ENCODE measurements around the gene MRPL42. TPM values are rescaled to one million over a fixed set of nuclear protein-coding genes. Genes with fewer than 3 reads are reported as not detected.
"Not testable (repeated sequence)": the region's sequence is repeated elsewhere in the genome, so short reads cannot be mapped to it uniquely, and the experiment has no call there.

Gene MRPL42
- total RNA-seq, 1 experiment from 2014 or later: 61.0 TPM

GRCh38 chr12:93482721-93483120 is 15.4 kb downstream of the MRPL42 start:
- H3F3A ChIP-seq (ENCODE audit: insufficient read depth, low read depth): peaks cover 3% of the 10 kb centered on the region; the same call in 1 of the 2 replicates
- intact Hi-C loops (cut with micrococcal nuclease; ENCODE audit: unreplicated experiment): no loop called here
- no peaks in the 10 kb centered on the region for H3K9me3 ChIP-seq (ENCODE audit: insufficient read depth, low read depth)
- H3K4me2 ChIP-seq: no peak overlapping the region
- DNase-seq: no peak
- no peak overlapping the region for H3K27ac ChIP-seq
- ChIA-PET POLR2A (ENCODE audit: unreplicated experiment) (no interaction called here), CTCF (no interaction called here)
- no peaks in the 10 kb centered on the region for H3K4me1 ChIP-seq (replicated peaks; ENCODE audit: insufficient read depth)
- peaks cover 27% of the 10 kb centered on the region for H3K36me3 ChIP-seq (ENCODE audit: low read depth)
- H3K4me3 ChIP-seq: no peak overlapping the region
- TF ChIP-seq, protein P1, sequence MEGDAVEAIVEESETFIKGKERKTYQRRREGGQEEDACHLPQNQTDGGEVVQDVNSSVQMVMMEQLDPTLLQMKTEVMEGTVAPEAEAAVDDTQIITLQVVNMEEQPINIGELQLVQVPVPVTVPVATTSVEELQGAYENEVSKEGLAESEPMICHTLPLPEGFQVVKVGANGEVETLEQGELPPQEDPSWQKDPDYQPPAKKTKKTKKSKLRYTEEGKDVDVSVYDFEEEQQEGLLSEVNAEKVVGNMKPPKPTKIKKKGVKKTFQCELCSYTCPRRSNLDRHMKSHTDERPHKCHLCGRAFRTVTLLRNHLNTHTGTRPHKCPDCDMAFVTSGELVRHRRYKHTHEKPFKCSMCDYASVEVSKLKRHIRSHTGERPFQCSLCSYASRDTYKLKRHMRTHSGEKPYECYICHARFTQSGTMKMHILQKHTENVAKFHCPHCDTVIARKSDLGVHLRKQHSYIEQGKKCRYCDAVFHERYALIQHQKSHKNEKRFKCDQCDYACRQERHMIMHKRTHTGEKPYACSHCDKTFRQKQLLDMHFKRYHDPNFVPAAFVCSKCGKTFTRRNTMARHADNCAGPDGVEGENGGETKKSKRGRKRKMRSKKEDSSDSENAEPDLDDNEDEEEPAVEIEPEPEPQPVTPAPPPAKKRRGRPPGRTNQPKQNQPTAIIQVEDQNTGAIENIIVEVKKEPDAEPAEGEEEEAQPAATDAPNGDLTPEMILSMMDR (conservative IDR thresholded peaks at IDR 0.05): no peak
- TF ChIP-seq EZH2 (IDR thresholded peaks at IDR 0.05; ENCODE audit: low read depth): no peak
- no TSS peak for BruUV-seq (replicated peaks)
- no peaks in the 10 kb centered on the region for H3K9me2 ChIP-seq (ENCODE audit: insufficient read depth)
- no peaks in the 10 kb centered on the region for H3K27me3 ChIP-seq (ENCODE audit: insufficient read depth, low read depth)
- no peak overlapping the region for H2AFZ ChIP-seq
- no peaks in the 10 kb centered on the region for H3K79me2 ChIP-seq (ENCODE audit: low read depth)
- no peaks in the 10 kb centered on the region for H4K20me1 ChIP-seq (ENCODE audit: insufficient read depth)

DNA sequence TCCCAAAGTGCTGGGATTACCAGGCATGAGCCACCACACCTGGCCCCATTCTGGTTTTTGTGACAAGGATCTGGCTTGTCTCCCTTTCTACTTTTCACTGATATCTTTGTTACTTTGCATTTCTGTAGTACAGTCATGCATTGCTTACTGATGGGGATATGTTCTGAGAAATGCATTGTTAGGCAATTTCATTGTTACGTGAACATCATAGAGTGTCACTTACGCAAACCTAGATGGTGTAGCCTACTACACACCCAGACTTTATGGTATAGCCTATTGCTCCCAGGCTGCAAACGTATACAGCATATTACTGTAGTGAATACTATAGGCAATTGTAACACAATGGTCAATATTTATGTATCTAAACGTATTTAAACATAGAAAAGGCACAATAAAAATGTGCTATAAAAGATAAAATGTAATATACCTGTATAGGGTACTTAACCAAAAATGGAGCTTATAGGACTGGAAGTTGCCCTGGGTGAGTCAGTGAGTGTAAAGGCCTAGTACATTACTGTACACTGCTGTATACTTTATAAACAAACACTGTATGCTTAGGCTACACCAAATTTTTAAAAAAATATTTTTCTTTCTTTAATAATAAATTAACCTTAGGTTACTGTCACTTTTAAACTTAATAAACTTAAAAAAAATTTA is 16.0 kb downstream of the MRPL42 start:
- Histone ChIP-seq H3K4me3 (no peak overlapping the region), H3K9me3 (ENCODE audit: insufficient read depth, low read depth) (no peaks in the 10 kb centered on the region), H3K36me3 (ENCODE audit: low read depth) (peaks cover 27% of the 10 kb centered on the region), H3K4me2 (no peak overlapping the region), H3K4me1 (replicated peaks; ENCODE audit: insufficient read depth) (no peaks in the 10 kb centered on the region), H3F3A (ENCODE audit: insufficient read depth, low read depth) (peaks cover 3% of the 10 kb centered on the region; the same call in 1 of the 2 replicates), H3K27me3 (ENCODE audit: insufficient read depth, low read depth) (no peaks in the 10 kb centered on the region), H4K20me1 (ENCODE audit: insufficient read depth) (no peaks in the 10 kb centered on the region), H3K9me2 (ENCODE audit: insufficient read depth) (no peaks in the 10 kb centered on the region), H2AFZ (no peak overlapping the region), H3K27ac (no peak overlapping the region), H3K79me2 (ENCODE audit: low read depth) (no peaks in the 10 kb centered on the region)
- intact Hi-C loops (cut with micrococcal nuclease; ENCODE audit: unreplicated experiment): no loop called here
- BruUV-seq (replicated peaks): no TSS peak
- ChIA-PET POLR2A (ENCODE audit: unreplicated experiment) (no interaction called here), CTCF (no interaction called here)
- TF ChIP-seq, protein P1 (conservative IDR thresholded peaks at IDR 0.05): no peak
- TF ChIP-seq EZH2 (IDR thresholded peaks at IDR 0.05; ENCODE audit: low read depth): no peak
- no peak for DNase-seq

DNA sequence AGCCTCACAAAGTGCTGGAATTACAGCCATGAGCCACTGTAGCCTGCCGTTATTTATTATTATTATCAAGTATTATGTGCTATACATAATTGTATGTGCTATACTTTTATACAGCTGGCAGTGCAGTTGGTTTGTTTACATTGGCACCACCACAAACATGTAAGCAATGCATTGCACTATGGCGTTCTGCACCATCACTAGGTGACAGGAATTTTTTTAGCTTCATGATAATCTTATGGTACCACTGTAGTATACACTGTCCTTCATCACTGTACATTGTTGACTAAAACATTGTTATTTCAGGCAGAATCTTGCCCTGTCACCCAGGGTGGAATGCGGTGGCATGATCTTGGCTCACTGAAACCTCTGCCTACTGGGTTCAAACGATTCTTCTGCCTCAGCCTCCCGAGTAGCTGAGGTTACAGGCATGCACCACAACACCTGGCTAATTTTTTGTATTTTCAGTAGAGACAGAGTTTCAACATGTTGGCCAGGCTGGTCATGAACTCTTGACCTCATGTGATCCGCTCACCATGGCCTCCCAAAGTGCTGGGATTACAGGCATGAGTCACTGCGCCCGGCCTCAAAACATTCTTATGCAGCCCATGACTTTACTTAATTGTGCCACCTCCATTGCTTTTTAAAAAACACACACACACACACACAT is 17.1 kb downstream of the MRPL42 start:
- no TSS peak for BruUV-seq (replicated peaks)
- Histone ChIP-seq H4K20me1 (ENCODE audit: insufficient read depth) (no peaks in the 10 kb centered on the region), H3K9me2 (ENCODE audit: insufficient read depth) (no peaks in the 10 kb centered on the region), H3K36me3 (ENCODE audit: low read depth) (peaks cover 24% of the 10 kb centered on the region), H3K27ac (no peak overlapping the region), H3K4me2 (no peak overlapping the region), H3K4me3 (no peak overlapping the region), H3K9me3 (ENCODE audit: insufficient read depth, low read depth) (no peaks in the 10 kb centered on the region), H3K4me1 (replicated peaks; ENCODE audit: insufficient read depth) (no peaks in the 10 kb centered on the region), H3K79me2 (ENCODE audit: low read depth) (no peaks in the 10 kb centered on the region), H3K27me3 (ENCODE audit: insufficient read depth, low read depth) (no peaks in the 10 kb centered on the region), H3F3A (ENCODE audit: insufficient read depth, low read depth) (peaks cover 3% of the 10 kb centered on the region; the same call in 1 of the 2 replicates), H2AFZ (no peak overlapping the region)
- intact Hi-C loops (cut with micrococcal nuclease; ENCODE audit: unreplicated experiment): no loop called here
- no peak for TF ChIP-seq EZH2 (IDR thresholded peaks at IDR 0.05; ENCODE audit: low read depth)
- TF ChIP-seq, protein P1 (conservative IDR thresholded peaks at IDR 0.05): no peak
- ChIA-PET CTCF (no interaction called here), POLR2A (ENCODE audit: unreplicated experiment) (interaction anchor here (0.6 kb wide), 1 partner anchor 847 kb away, joined by 5 read pairs; no protein-coding TSS in a partner anchor)
- peak in 1 of 2 experiments; percentile 5 for DNase-seq

DNA sequence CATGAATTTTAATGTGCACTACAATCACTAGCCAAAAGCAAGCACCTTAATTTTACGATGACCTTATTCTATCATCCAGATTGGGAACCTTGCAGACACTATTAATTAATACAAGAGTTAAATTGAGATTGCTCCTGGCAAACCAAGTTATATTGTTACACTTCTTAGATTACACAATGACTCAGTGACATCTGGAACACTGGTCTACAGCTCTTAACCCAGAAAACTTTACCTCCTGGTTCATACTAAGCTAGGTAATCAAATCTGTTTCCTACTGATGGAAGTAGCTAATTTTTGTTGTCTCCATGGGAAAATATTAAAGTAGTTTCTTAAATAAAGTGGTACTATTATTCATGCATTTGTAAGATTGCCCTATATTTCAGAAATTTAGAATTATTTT is 25.5 kb downstream of the MRPL42 start:
- H3K4me3 ChIP-seq; H3K27me3 ChIP-seq (ENCODE audit: insufficient read depth, low read depth); H3K79me2 ChIP-seq (ENCODE audit: low read depth); H3F3A ChIP-seq (ENCODE audit: insufficient read depth, low read depth); intact Hi-C loops (cut with micrococcal nuclease; ENCODE audit: unreplicated experiment); BruUV-seq (replicated peaks); H3K9me3 ChIP-seq (ENCODE audit: insufficient read depth, low read depth); H3K9me2 ChIP-seq (ENCODE audit: insufficient read depth); H2AFZ ChIP-seq; DNase-seq; H3K27ac ChIP-seq; H3K4me2 ChIP-seq; POLR2A ChIA-PET (ENCODE audit: unreplicated experiment); H3K4me1 ChIP-seq (replicated peaks; ENCODE audit: insufficient read depth); H4K20me1 ChIP-seq (ENCODE audit: insufficient read depth); CTCF ChIA-PET: not testable (repeated sequence)
- H3K36me3 ChIP-seq (ENCODE audit: low read depth): peaks cover 16% of the 10 kb centered on the region; the same call in 1 of the 2 replicates

Data from PC-9 (cell line).